NCI-H2227 (cell line): ENCODE measurements around the gene UCP3.

Experiments used
- DNase-seq: peaks from one replicate; lab custom pipeline; 2025; ENCODE audit not compliant: unreplicated experiment; lab: John Stamatoyannopoulos, UW

The UCP3 gene

GRCh38 chr11:73957654-73958361 is 51.1 kb downstream of the UCP3 start:
- DNase-seq: no peak

GRCh38 chr11:73956876-73957653 is 51.8 kb downstream of the UCP3 start:
- DNase-seq: peak; percentile 24

GRCh38 chr11:73951797-73952196 is 57.1 kb downstream of the UCP3 start:
- DNase-seq: no peak

- peak; percentile 72 for DNase-seq
Measured at GRCh38 chr11:73950869-73951710, 57.8 kb downstream of the UCP3 start, which contains the start of gene DNAJB13. DNAJB13 (plus strand) TSS chr11:73951026; CDS start chr11:73951070, 44 bp downstream.
